Measurements from ENCODE around the gene PTRH2.

DNA sequence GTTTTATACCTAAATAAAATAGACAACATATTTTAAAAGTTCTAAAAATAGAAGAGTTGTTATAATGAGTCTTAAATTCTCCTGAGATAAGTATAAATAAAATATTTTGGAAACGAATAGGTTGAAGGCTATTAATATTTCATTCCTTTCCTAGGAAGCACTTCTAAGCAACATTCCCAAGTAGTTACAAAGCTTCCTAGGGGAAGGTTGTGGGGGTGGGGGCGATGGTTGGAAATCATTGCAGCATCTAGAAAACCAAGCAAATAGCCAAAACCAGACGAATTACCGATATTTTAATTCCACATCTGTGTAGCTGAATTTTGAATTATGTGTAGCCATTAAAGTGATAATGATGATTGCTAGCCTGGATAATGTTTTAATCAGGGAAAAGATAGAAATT is 26.9 kb downstream of the PTRH2 start:
- TF ChIP-seq ETV6 (CRISPR knock-in tag; IDR thresholded peaks at IDR 0.05) = no peak
- TF ChIP-seq, protein P1, sequence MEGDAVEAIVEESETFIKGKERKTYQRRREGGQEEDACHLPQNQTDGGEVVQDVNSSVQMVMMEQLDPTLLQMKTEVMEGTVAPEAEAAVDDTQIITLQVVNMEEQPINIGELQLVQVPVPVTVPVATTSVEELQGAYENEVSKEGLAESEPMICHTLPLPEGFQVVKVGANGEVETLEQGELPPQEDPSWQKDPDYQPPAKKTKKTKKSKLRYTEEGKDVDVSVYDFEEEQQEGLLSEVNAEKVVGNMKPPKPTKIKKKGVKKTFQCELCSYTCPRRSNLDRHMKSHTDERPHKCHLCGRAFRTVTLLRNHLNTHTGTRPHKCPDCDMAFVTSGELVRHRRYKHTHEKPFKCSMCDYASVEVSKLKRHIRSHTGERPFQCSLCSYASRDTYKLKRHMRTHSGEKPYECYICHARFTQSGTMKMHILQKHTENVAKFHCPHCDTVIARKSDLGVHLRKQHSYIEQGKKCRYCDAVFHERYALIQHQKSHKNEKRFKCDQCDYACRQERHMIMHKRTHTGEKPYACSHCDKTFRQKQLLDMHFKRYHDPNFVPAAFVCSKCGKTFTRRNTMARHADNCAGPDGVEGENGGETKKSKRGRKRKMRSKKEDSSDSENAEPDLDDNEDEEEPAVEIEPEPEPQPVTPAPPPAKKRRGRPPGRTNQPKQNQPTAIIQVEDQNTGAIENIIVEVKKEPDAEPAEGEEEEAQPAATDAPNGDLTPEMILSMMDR (IDR thresholded peaks at IDR 0.05) = no peak
- TF ChIP-seq, protein P2, sequence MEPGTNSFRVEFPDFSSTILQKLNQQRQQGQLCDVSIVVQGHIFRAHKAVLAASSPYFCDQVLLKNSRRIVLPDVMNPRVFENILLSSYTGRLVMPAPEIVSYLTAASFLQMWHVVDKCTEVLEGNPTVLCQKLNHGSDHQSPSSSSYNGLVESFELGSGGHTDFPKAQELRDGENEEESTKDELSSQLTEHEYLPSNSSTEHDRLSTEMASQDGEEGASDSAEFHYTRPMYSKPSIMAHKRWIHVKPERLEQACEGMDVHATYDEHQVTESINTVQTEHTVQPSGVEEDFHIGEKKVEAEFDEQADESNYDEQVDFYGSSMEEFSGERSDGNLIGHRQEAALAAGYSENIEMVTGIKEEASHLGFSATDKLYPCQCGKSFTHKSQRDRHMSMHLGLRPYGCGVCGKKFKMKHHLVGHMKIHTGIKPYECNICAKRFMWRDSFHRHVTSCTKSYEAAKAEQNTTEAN (CRISPR knock-in tag; IDR thresholded peaks at IDR 0.05) = no peak

Measured in WTC11 (cell line).